ENCODE data around the gene PTPRD. TPM values are rescaled to one million over a fixed set of nuclear protein-coding genes. Genes with fewer than 3 reads are reported as not detected.

Gene PTPRD
- total RNA-seq, 3 donors from 2014 or later, result 2.9 to 5.4 (median 3.6) TPM

GRCh38 chr9:10146517-10147331, 466.1 kb downstream of the PTPRD start:
- Histone ChIP-seq H3K4me1 (no peaks in the 10 kb centered on the region), H3K4me3 (no peak overlapping the region), H3K36me3 (no peaks in the 10 kb centered on the region), H3K27ac (no peak overlapping the region), H3K9me3 (no peaks in the 10 kb centered on the region), H3K27me3 (no peaks in the 10 kb centered on the region)
- TF ChIP-seq CTCF (IDR thresholded peaks at IDR 0.05) (no peak), POLR2A (IDR thresholded peaks at IDR 0.05) (no peak), POLR2AphosphoS5 (IDR thresholded peaks at IDR 0.05) (no peak)
- intact Hi-C loops (cut with DNase I; ENCODE audit: low total_unique reads), result no loop called here
- DNase-seq (ENCODE audit: low spot score in 2 of 2), result no peak

DNA sequence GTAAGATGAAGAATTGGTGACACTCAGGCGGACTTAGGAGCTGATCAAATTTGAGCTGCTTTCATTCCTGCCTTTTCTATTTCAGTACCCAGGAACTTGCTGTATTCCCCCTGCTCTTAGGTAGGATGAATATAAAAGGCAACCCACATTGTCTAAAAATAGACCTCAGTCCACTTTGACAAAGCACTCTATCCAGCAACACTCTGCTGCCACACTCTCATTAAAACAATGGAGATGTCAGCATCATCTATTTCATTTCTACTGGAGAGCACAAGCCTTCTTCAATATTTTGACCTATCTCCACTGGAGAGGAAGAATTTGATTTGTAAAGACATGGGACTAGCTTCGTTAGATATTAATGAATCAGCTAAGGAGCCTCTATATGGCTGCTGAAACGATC, 468.4 kb downstream of the PTPRD start:
- DNase-seq (ENCODE audit: low spot score in 2 of 2), result no peak
- no peaks in the 10 kb centered on the region for H3K4me1 ChIP-seq
- TF ChIP-seq POLR2AphosphoS5 (IDR thresholded peaks at IDR 0.05) (no peak), POLR2A (IDR thresholded peaks at IDR 0.05) (no peak), CTCF (IDR thresholded peaks at IDR 0.05) (no peak)
- no peak overlapping the region for H3K4me3 ChIP-seq
- H3K27ac ChIP-seq, result no peak overlapping the region
- no peaks in the 10 kb centered on the region for H3K36me3 ChIP-seq
- intact Hi-C loops (cut with DNase I; ENCODE audit: low total_unique reads), result no loop called here
- no peaks in the 10 kb centered on the region for H3K27me3 ChIP-seq
- no peaks in the 10 kb centered on the region for H3K9me3 ChIP-seq

DNA sequence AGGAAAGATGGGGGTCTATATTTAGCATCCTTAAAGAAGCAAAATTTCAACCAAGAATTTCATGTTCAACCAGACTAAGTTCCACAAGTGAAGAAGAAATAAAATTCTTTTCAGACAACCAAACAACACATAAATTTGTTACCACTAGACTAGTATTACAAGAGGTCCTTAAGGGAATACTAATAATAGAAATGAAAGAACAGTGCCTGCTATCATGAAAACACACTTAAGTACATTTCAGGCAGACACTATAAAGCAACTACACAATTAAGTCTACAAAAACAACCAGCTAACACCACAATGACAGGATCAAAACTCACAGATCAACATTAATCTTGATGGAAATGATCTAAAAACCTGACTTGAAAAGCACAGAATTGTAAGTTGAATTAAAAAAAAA, 477.2 kb downstream of the PTPRD start:
- no peaks in the 10 kb centered on the region for H3K36me3 ChIP-seq
- DNase-seq (ENCODE audit: low spot score in 2 of 2), result no peak
- no peaks in the 10 kb centered on the region for H3K9me3 ChIP-seq
- H3K27ac ChIP-seq, result no peak overlapping the region
- intact Hi-C loops (cut with DNase I; ENCODE audit: low total_unique reads), result no loop called here
- H3K4me3 ChIP-seq, result no peak overlapping the region
- TF ChIP-seq POLR2A (IDR thresholded peaks at IDR 0.05) (no peak), CTCF (IDR thresholded peaks at IDR 0.05) (no peak), POLR2AphosphoS5 (IDR thresholded peaks at IDR 0.05) (no peak)
- no peaks in the 10 kb centered on the region for H3K4me1 ChIP-seq
- H3K27me3 ChIP-seq, result no peaks in the 10 kb centered on the region

DNA sequence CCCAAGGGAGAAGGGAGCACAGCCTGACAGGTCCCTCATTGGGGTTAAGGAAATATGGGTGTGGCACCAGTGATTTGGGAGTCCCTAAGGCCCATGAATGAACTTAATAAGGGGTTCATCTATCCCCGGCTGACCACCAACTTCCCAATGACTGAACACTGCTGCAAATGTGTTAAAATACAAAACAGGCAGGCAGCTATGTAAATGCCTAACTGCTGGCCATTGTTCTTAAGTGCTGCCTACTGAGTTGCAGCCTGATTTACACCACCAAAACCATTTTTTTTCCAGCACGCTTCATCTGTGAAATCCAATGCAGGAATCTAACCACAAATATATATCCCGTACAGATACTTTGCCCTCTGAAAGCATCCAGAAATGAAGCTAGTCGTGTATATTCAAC, 478.5 kb downstream of the PTPRD start:
- Histone ChIP-seq H3K4me3 (no peak overlapping the region), H3K9me3 (no peaks in the 10 kb centered on the region), H3K27ac (no peak overlapping the region), H3K36me3 (no peaks in the 10 kb centered on the region), H3K27me3 (no peaks in the 10 kb centered on the region), H3K4me1 (no peaks in the 10 kb centered on the region)
- intact Hi-C loops (cut with DNase I; ENCODE audit: low total_unique reads), result no loop called here
- DNase-seq (ENCODE audit: low spot score in 2 of 2), result no peak
- TF ChIP-seq CTCF (IDR thresholded peaks at IDR 0.05) (no peak), POLR2A (IDR thresholded peaks at IDR 0.05) (no peak), POLR2AphosphoS5 (IDR thresholded peaks at IDR 0.05) (no peak)

GRCh38 chr9:10130061-10130675, 482.6 kb downstream of the PTPRD start:
- H3K27ac ChIP-seq, result no peak overlapping the region
- intact Hi-C loops (cut with DNase I; ENCODE audit: low total_unique reads), result no loop called here
- H3K27me3 ChIP-seq, result no peaks in the 10 kb centered on the region
- H3K9me3 ChIP-seq, result no peaks in the 10 kb centered on the region
- no peak overlapping the region for H3K4me3 ChIP-seq
- H3K36me3 ChIP-seq, result no peaks in the 10 kb centered on the region
- no peak for TF ChIP-seq CTCF (IDR thresholded peaks at IDR 0.05)
- no peak for TF ChIP-seq POLR2AphosphoS5 (IDR thresholded peaks at IDR 0.05)
- no peak for TF ChIP-seq POLR2A (IDR thresholded peaks at IDR 0.05)
- no peak for DNase-seq (ENCODE audit: low spot score in 2 of 2)
- no peaks in the 10 kb centered on the region for H3K4me1 ChIP-seq
